Esophagus squamous epithelium (tissue), 4 donors: ENCODE data around the gene CABP4.

Experiments
- POLR2A ChIP-seq, 4 donors: fragments of 450-650 bp; IDR thresholded peaks; one replicate each; pipeline ENCODE4 v1.6.1; 2017; ENCODE audit warnings: antibody characterized with exemption in 4 of 4, mild to moderate bottlenecking in 4 of 4, moderate library complexity in 3 of 4
- TF ChIP-seq, protein P1 (sequence below), 6 experiments: fragments of 450-650 bp in 4 of 6; fragments of 200-600 bp in 2 of 6; sonication (generic) in 2 of 6; IDR thresholded peaks; one replicate each; pipeline ENCODE4 v1.5.1; 2016 to 2019; ENCODE audit warnings: antibody characterized with exemption in 6 of 6, mild to moderate bottlenecking in 4 of 6, moderate library complexity in 4 of 6

DNA sequence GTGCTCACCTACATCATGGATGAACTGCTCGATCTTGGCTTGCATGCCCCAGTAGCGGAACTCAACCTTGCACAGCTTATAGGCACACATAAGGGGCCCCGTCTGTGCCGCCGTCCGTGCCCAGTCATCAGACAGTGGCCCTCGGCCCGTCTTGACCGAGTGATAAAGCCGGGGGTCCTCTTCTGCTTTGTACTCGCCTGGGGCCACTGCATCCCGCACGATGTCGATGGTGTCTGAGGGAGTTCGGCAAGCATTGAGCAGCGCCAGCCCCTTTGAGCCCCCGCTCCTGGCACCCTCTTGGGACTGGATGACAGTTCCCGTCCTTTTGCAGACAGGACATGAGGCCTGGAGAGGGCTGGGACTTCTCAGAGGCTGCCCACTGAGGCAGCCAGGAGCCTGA lies 46.7 kb downstream of the CABP4 start:
- TF ChIP-seq, protein P1, sequence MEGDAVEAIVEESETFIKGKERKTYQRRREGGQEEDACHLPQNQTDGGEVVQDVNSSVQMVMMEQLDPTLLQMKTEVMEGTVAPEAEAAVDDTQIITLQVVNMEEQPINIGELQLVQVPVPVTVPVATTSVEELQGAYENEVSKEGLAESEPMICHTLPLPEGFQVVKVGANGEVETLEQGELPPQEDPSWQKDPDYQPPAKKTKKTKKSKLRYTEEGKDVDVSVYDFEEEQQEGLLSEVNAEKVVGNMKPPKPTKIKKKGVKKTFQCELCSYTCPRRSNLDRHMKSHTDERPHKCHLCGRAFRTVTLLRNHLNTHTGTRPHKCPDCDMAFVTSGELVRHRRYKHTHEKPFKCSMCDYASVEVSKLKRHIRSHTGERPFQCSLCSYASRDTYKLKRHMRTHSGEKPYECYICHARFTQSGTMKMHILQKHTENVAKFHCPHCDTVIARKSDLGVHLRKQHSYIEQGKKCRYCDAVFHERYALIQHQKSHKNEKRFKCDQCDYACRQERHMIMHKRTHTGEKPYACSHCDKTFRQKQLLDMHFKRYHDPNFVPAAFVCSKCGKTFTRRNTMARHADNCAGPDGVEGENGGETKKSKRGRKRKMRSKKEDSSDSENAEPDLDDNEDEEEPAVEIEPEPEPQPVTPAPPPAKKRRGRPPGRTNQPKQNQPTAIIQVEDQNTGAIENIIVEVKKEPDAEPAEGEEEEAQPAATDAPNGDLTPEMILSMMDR (IDR thresholded peaks at IDR 0.05), result no peak
- TF ChIP-seq POLR2A (IDR thresholded peaks at IDR 0.05), result no peak
